Mesendoderm (in vitro differentiated cells): ENCODE measurements around the gene TSLP.

Source experiments
- DNase-seq: peaks from one replicate; pipeline ENCODE4 v3.0.0; 2013
- H2AK5ac ChIP-seq: 2 replicates; pipeline ENCODE4 v1.6.1; 2013; ENCODE audit warnings: low read length, inconsistent platforms
- H2BK120ac ChIP-seq: 2 replicates; pipeline ENCODE4 v1.6.1; 2013; ENCODE audit warnings: low read depth, mild to moderate bottlenecking, low read length, moderate library complexity, mixed read lengths
- H2BK15ac ChIP-seq: replicated peaks from 2 replicates; pipeline ENCODE4 v1.6.1; 2013; ENCODE audit warnings: low read depth, mild to moderate bottlenecking, moderate library complexity
- H2BK5ac ChIP-seq: 2 replicates; pipeline ENCODE4 v1.6.1; 2013; ENCODE audit warnings: low read length, inconsistent platforms
- H3K18ac ChIP-seq: 2 replicates; pipeline ENCODE4 v1.6.1; 2013; ENCODE audit warnings: mild to moderate bottlenecking, low read length, mixed read lengths
- H3K23ac ChIP-seq: one replicate; pipeline ENCODE4 v1.6.1; 2013; ENCODE audit warnings: low read length
- H3K27ac ChIP-seq: 2 replicates; pipeline ENCODE4 v1.5.1; 2013; ENCODE audit warnings: low read depth, mild to moderate bottlenecking, inconsistent platforms, low read length, moderate library complexity
- H3K27me3 ChIP-seq: 2 replicates; pipeline ENCODE4 v1.6.1; 2013; ENCODE audit warnings: low read length, control low read depth, mild to moderate bottlenecking, inconsistent platforms; ENCODE audit not compliant: insufficient read depth, poor library complexity
- H3K36me3 ChIP-seq: 2 replicates; pipeline ENCODE4 v1.6.1; 2013; ENCODE audit warnings: low read length, inconsistent platforms; ENCODE audit not compliant: control insufficient read depth, insufficient read depth
- H3K4ac ChIP-seq: one replicate; pipeline ENCODE4 v1.6.1; 2013; ENCODE audit warnings: low read depth, mild to moderate bottlenecking, low read length, moderate library complexity
- H3K4me1 ChIP-seq: 2 replicates; pipeline ENCODE4 v1.6.1; 2013; ENCODE audit warnings: low read depth, low read length, inconsistent platforms; ENCODE audit not compliant: control insufficient read depth
- H3K4me2 ChIP-seq: 2 replicates; pipeline ENCODE4 v1.6.1; 2013; ENCODE audit warnings: low read length
- H3K4me3 ChIP-seq: 2 replicates; pipeline ENCODE4 v1.5.1; 2013; ENCODE audit warnings: mild to moderate bottlenecking, low read length
- H3K56ac ChIP-seq: one replicate; pipeline ENCODE4 v1.6.1; 2013; ENCODE audit warnings: low read length
- H3K79me1 ChIP-seq: 2 replicates; pipeline ENCODE4 v1.6.1; 2013; ENCODE audit warnings: low read length, inconsistent platforms
- H3K79me2 ChIP-seq: 2 replicates; pipeline ENCODE4 v1.6.1; 2013; ENCODE audit warnings: mild to moderate bottlenecking, low read length; ENCODE audit not compliant: control insufficient read depth, insufficient read depth
- H3K9ac ChIP-seq: 2 replicates; pipeline ENCODE4 v1.6.1; 2013; ENCODE audit warnings: low read length, inconsistent platforms
- H4K5ac ChIP-seq: one replicate; pipeline ENCODE4 v1.6.1; 2013; ENCODE audit warnings: low read length
- H4K8ac ChIP-seq: one replicate; pipeline ENCODE4 v1.6.1; 2013; ENCODE audit warnings: low read depth, mild to moderate bottlenecking, control low read depth, low read length, moderate library complexity
- WGBS: extraction: QIAGEN DNeasy Blood & Tissue Kit; methylation state at CpG from one replicate; pipeline ENCODE4 v1.1.7; 2013; ENCODE audit warnings: low lambda C conversion rate, missing lambda C conversion rate; ENCODE audit not compliant: insufficient coverage; ENCODE audit errors: extremely low coverage; 5-methylcytosine and 5-hydroxymethylcytosine counted together

Gene TSLP

GRCh38 chr5:111115229-111115628 lies 43.7 kb downstream of the TSLP start:
- no peak overlapping the region for H3K27ac ChIP-seq
- DNase-seq = no peak
- H3K79me2 ChIP-seq = no peaks in the 10 kb centered on the region
- no peak overlapping the region for H3K9ac ChIP-seq
- H3K4me1 ChIP-seq = peaks cover 2% of the 10 kb centered on the region
- no CpG with 5 or more reads among the region's 1 CpG for WGBS
- no peak overlapping the region for H2BK15ac ChIP-seq
- H3K23ac ChIP-seq = no peak overlapping the region
- no peak overlapping the region for H3K4me2 ChIP-seq
- H3K18ac ChIP-seq = no peak overlapping the region
- H3K36me3 ChIP-seq = no peaks in the 10 kb centered on the region
- no peak overlapping the region for H2AK5ac ChIP-seq
- no peak overlapping the region for H3K4ac ChIP-seq
- H3K4me3 ChIP-seq = no peak overlapping the region
- H2BK120ac ChIP-seq = no peak overlapping the region
- H2BK5ac ChIP-seq = no peak overlapping the region
- no peak overlapping the region for H4K8ac ChIP-seq
- H4K5ac ChIP-seq = no peak overlapping the region
- no peaks in the 10 kb centered on the region for H3K27me3 ChIP-seq
- no peaks in the 10 kb centered on the region for H3K79me1 ChIP-seq
- no peak overlapping the region for H3K56ac ChIP-seq

- no CpG with 5 or more reads among the region's 1 CpG for WGBS
- H3K36me3 ChIP-seq = no peaks in the 10 kb centered on the region
Observed at GRCh38 chr5:111116550-111116949, 45.0 kb downstream of the TSLP start.

GRCh38 chr5:111117136-111117535 lies 45.6 kb downstream of the TSLP start:
- Histone ChIP-seq H3K79me2 (no peaks in the 10 kb centered on the region), H2BK120ac (no peak overlapping the region), H2AK5ac (no peak overlapping the region), H2BK15ac (no peak overlapping the region), H3K9ac (no peak overlapping the region), H2BK5ac (no peak overlapping the region), H3K18ac (no peak overlapping the region), H3K23ac (no peak overlapping the region), H3K4me3 (no peak overlapping the region), H3K4ac (no peak overlapping the region), H3K27ac (no peak overlapping the region), H3K79me1 (no peaks in the 10 kb centered on the region), H3K36me3 (no peaks in the 10 kb centered on the region), H4K5ac (no peak overlapping the region), H3K56ac (no peak overlapping the region), H3K27me3 (no peaks in the 10 kb centered on the region), H4K8ac (no peak overlapping the region), H3K4me2 (no peak overlapping the region), H3K4me1 (peaks cover 2% of the 10 kb centered on the region)
- WGBS = no CpG with 5 or more reads among the region's 1 CpG
- peak; percentile 30 for DNase-seq

More at GRCh38 chr5:111116550-111116949, 45.0 kb downstream of the TSLP start:
- no peak overlapping the region for H2BK15ac ChIP-seq
- H3K9ac ChIP-seq = no peak overlapping the region
- H3K79me2 ChIP-seq = no peaks in the 10 kb centered on the region
- H2BK120ac ChIP-seq = no peak overlapping the region
- H3K18ac ChIP-seq = no peak overlapping the region
- no peak overlapping the region for H3K27ac ChIP-seq
- no peak overlapping the region for H3K4me3 ChIP-seq
- no peaks in the 10 kb centered on the region for H3K79me1 ChIP-seq
- H2AK5ac ChIP-seq = no peak overlapping the region
- no peak overlapping the region for H2BK5ac ChIP-seq
- H4K8ac ChIP-seq = no peak overlapping the region
- peaks cover 2% of the 10 kb centered on the region for H3K4me1 ChIP-seq
- no peak overlapping the region for H3K4me2 ChIP-seq
- no peak overlapping the region for H3K56ac ChIP-seq
- DNase-seq = no peak
- H4K5ac ChIP-seq = no peak overlapping the region
- no peaks in the 10 kb centered on the region for H3K27me3 ChIP-seq
- H3K4ac ChIP-seq = no peak overlapping the region
- no peak overlapping the region for H3K23ac ChIP-seq

- WGBS = no CpG with 5 or more reads among the region's 2 CpGs
- Histone ChIP-seq H3K4ac (no peak overlapping the region), H4K5ac (no peak overlapping the region)
Observed at GRCh38 chr5:111119221-111119620, 47.7 kb downstream of the TSLP start.

GRCh38 chr5:111119856-111120255 lies 48.3 kb downstream of the TSLP start:
- H3K23ac ChIP-seq = no peak overlapping the region
- H2BK120ac ChIP-seq = no peak overlapping the region
- no peaks in the 10 kb centered on the region for H3K27me3 ChIP-seq
- H4K5ac ChIP-seq = no peak overlapping the region
- H3K36me3 ChIP-seq = no peaks in the 10 kb centered on the region
- no peaks in the 10 kb centered on the region for H3K79me2 ChIP-seq
- H3K79me1 ChIP-seq = no peaks in the 10 kb centered on the region
- DNase-seq = no peak
- peaks cover 2% of the 10 kb centered on the region for H3K4me1 ChIP-seq
- no peak overlapping the region for H3K4me3 ChIP-seq
- H2BK5ac ChIP-seq = no peak overlapping the region
- WGBS = no CpG with 5 or more reads among the region's 2 CpGs
- H3K27ac ChIP-seq = no peak overlapping the region
- no peak overlapping the region for H3K4ac ChIP-seq
- H3K56ac ChIP-seq = no peak overlapping the region
- no peak overlapping the region for H3K18ac ChIP-seq
- no peak overlapping the region for H2BK15ac ChIP-seq
- H3K4me2 ChIP-seq = no peak overlapping the region
- no peak overlapping the region for H3K9ac ChIP-seq
- H4K8ac ChIP-seq = no peak overlapping the region
- no peak overlapping the region for H2AK5ac ChIP-seq

More at GRCh38 chr5:111119221-111119620, 47.7 kb downstream of the TSLP start:
- H3K27ac ChIP-seq = no peak overlapping the region
- no peaks in the 10 kb centered on the region for H3K79me2 ChIP-seq
- no peak overlapping the region for H2BK5ac ChIP-seq
- H3K9ac ChIP-seq = no peak overlapping the region
- H3K27me3 ChIP-seq = no peaks in the 10 kb centered on the region
- H4K8ac ChIP-seq = no peak overlapping the region
- H3K79me1 ChIP-seq = no peaks in the 10 kb centered on the region
- no peak overlapping the region for H2BK15ac ChIP-seq
- H3K23ac ChIP-seq = no peak overlapping the region
- no peaks in the 10 kb centered on the region for H3K36me3 ChIP-seq
- no peak overlapping the region for H2AK5ac ChIP-seq
- peaks cover 2% of the 10 kb centered on the region for H3K4me1 ChIP-seq
- H3K18ac ChIP-seq = no peak overlapping the region
- no peak overlapping the region for H2BK120ac ChIP-seq
- no peak for DNase-seq
- H3K56ac ChIP-seq = no peak overlapping the region
- no peak overlapping the region for H3K4me3 ChIP-seq
- H3K4me2 ChIP-seq = no peak overlapping the region

- H2AK5ac ChIP-seq = no peak overlapping the region
- no peaks in the 10 kb centered on the region for H3K79me1 ChIP-seq
- no peak overlapping the region for H3K4me2 ChIP-seq
- H3K27me3 ChIP-seq = no peaks in the 10 kb centered on the region
- peaks cover 2% of the 10 kb centered on the region for H3K4me1 ChIP-seq
- H3K27ac ChIP-seq = no peak overlapping the region
- H4K8ac ChIP-seq = no peak overlapping the region
- no peak overlapping the region for H3K9ac ChIP-seq
- H3K23ac ChIP-seq = no peak overlapping the region
- H3K36me3 ChIP-seq = peaks cover 2% of the 10 kb centered on the region
- no peak overlapping the region for H2BK5ac ChIP-seq
- no peak overlapping the region for H3K18ac ChIP-seq
- H3K56ac ChIP-seq = no peak overlapping the region
- H3K79me2 ChIP-seq = no peaks in the 10 kb centered on the region
- H2BK120ac ChIP-seq = no peak overlapping the region
- H3K4ac ChIP-seq = no peak overlapping the region
- no peak for DNase-seq
- H3K4me3 ChIP-seq = no peak overlapping the region
- no peak overlapping the region for H2BK15ac ChIP-seq
- no peak overlapping the region for H4K5ac ChIP-seq
- no CpG with 5 or more reads among the region's 2 CpGs for WGBS
Observed at GRCh38 chr5:111120911-111121310, 49.4 kb downstream of the TSLP start.
